Activated naive CD4-positive, alpha-beta T cell treated with anti-CD3 and anti-CD28 coated beads, Interleukin-2, amount 50 U/mL, for 16 hours (primary cell): ENCODE measurements around the gene PANX2.
"Not testable (repeated sequence)": the region's sequence is repeated elsewhere in the genome, so short reads cannot be mapped to it uniquely, and the experiment has no call there.

Experiments
- DNase-seq: peaks from one replicate; pipeline ENCODE4 v3.0.0-alpha.2; 2020

The PANX2 gene

DNA sequence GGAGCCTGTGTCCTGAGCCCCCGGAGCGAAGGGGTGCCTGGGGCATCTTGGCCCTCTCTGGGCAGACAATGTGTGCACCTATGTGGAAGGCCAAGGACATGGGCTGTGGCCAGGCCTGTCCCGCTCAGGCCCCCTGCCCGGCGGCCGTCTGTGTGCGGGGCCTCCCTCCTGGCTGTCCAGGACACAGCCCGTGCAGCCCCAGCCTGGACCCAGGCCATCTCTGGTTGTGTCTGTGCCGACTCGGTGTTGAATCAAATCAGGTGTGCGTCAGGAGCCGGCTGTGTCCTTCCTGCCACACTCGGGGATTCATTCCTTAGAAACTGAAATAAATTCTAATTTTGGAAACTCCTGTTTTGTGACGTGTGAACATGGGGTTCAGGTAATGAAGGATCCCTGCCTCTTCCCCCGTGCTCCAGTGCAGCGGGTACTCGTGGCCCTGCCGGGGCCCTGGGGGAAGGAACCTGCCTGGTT, 28.8 kb downstream of the PANX2 start:
- DNase-seq = no peak

DNA sequence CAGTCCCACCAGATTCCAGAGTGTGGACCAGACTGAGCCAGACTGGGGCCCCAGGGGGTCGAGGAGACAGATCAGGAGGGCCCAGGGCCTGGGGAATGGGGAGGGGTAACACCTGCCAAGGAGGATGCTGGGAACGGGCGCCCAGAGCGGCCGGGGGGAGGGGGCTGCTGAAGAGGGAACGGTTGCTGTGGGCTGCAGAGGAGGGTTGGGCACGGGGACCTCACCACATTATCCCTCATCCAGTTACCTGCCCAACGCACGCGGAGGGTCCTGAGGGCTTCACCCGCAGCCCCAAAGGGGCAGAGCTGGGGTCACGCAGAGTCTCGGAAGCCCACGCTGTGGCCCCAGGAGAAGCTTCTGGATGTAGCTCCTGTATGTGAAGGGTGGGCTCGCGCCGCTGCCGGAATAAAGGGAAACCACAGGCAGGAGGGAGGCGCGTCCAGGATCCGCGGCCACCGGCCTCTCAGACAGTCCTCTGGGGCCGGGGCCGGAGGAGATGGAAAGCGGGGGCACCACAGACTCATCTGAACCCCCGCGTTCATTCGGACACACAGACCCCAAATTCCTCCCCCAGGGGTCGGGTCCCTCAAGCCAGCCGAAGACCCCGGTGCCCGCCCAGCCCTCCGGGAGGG, 29.4 kb downstream of the PANX2 start:
- DNase-seq = no peak

DNA sequence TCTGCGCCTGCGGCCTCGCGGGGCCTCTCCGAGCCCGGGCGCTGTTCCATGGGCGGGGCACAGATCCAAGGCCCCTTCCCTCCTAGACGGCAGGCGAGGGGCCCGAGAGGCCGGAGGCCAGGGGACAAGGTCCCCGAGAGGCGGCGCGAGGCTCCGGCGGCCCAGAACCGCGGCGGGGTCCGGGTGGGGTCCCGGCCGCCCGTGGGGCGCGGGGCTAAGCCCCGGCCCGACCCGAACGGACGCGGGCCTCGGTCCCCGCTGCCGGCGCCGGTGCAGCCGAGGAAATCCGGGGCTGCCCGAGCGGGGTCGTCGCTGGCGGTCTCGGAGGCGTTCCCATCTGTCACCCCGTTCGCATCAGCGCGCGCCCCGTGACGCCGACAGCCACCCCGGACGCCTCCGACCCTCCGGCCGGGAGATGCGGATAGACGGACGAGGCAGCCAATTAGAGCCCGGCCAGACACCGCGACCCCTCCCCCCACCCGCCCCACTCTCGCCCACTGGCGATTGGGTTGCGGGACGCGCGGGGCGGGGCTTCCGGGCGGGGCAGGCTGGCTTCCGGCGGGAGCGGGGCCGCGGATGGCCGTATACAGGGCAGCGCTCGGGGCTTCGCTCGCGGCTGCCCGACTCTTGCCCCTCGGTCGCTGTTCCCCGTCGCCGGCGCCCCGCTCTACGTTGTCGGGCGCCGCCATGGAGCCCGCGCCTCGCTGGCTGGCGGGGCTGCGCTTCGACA, 30.1 kb downstream of the PANX2 start, which contains the start of gene SELENOO:
TSS of gene SELENOO (plus strand) at position 551 of the 730 bp plus-strand sequence. CDS start at position 577, 26 bp downstream.
- peak; percentile 93 for DNase-seq

DNA sequence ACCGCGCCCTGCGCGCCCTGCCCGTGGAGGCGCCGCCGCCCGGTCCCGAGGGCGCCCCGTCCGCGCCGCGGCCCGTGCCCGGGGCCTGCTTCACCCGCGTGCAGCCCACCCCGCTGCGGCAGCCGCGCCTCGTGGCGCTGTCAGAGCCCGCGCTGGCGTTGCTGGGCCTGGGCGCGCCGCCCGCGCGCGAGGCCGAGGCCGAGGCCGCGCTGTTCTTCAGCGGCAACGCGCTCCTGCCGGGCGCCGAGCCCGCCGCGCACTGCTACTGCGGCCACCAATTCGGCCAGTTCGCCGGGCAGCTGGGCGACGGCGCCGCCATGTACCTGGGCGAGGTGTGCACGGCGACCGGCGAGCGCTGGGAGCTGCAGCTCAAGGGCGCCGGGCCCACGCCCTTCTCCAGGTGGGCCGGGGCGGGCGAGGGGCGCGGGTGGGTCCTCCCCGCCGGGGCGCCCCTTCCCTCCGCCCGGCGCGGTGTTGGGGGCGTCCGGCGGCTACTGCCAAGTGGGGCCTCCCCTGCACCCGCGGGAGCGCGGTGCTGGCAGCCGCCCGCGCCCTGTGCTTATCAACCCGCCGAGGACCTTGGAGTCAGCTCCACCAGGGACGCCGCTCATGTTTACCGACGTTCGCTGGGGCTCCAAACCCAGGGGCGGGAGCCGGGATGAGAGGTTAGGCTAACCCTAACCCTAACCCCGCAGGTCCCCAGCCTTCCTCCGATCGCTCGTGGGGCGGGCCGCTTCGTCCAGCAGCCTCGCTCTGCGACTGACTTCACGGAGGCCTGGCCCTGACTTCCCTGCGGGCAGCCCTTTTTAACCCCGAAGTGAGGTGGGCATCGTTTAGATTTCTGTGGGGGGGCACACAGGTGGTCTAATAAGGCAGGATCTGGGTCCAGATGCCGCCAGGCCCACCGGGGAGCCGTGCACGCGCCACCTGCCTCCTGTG, 30.9 kb downstream of the PANX2 start:
- no peak for DNase-seq

DNA sequence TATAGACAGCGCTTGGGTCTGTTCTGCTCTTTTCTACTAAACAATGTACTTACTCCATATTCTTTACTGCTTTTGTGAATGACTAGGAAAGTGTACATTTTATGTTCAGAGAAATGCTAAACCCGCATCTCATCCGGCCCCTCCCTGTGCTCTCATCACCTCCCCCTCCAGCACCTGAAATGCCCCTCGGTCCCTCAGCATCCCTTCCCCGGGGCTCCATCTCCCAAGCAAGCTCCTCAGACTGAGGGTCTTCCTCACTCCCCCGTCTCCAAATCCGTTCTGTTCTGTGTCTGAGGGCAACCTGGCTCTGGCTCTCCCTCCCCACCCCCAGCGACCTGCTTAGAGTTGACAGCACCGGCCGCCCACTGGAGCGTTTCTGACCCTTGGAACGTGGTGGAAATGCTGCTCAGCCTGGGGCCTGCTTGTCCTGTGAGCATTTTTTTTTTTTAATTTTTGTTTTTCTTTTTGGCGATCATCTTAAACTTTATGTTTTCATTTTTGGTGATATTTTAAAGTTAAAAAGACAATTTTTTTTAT, 31.7 kb downstream of the PANX2 start:
- DNase-seq = no peak

DNA sequence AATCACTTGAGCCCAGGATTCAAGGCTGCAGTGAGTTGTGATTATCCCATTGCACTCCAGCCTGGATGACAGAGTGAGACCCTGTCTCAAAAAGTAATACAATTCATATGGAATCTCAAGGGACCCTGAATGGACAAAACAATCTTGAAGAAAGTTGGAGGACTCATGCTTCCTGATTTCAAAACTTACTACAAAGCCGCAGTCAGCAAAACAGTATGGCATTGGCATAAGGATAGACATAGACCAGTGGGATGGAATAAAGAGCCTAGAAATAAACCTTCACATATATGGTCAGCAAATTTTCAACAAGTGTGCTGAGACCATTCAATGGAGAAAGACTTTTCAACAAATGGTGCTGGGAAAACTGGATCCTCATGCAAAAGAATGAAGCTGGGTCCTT, 32.8 kb downstream of the PANX2 start:
- no peak for DNase-seq

DNA sequence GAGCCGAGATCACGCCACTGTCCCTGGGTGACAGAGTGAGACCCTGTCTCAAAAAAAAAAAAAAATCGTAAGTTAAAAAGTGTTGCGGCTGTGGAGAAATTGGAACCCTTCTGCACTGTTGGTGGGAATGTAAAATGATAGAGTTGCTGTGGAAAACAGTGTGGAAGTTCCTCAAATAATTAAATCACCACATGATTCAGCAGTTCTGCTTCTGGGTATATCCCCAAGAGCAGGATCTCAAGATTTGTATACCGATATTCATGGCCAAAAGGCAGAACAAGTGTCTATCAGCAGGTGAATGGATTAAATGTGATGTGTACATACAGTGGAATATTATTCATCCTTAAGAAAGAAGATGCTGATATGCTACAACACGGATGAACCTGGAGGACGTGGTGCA, 34.0 kb downstream of the PANX2 start:
- DNase-seq = no peak

DNA sequence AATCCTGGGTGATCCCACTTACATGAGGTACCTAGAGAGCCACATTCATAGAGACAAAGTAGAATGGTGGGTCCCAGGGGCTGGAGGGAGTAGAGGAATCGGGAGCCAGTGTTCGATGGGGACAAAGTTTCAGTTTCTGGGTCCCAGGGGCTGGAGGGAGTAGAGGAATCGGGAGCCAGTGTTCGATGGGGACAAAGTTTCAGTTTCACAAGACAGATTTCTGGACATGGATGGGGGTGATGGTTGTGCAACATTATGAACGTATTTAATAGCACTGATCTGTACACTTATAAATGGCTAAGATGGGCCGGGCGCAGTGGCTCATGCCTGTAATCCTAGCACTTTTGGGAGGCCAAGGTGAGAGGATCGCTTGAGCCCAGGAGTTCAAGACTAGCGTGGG, 34.5 kb downstream of the PANX2 start:
- DNase-seq = not testable (repeated sequence)

DNA sequence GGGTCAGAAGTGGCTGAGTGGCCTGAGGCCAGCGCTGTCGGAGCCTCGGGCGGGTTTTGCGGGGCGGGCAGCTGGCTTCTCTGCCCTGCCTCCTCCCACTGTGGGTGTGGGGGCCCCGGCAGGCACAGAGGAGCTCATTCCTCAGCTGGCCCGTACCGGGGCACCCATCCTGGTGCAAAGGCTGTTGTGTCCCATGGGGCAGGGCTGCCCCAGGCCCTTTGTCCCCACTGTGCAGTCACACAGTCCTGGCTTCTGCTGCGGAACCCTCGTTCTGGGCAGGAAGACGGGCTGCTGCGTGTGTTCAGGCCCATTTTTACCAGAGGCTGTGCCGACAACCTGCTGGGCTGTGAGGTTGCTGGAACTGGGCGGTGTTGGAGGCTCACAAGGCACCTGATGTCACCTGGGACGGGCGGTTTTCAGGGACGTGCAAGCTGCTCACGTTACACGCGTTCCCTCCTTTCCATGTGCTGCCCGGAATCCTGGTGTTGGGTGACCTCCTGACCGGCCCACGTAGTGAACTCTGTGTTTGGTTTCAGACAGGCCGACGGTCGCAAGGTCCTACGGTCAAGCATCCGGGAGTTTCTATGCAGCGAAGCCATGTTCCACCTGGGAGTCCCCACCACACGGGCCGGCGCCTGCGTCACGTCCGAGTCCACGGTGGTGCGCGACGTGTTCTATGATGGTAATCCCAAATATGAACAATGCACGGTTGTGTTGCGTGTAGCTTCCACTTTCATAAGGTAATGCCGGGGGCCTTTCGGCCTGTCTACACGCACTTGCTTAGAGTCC, 35.4 kb downstream of the PANX2 start:
- no peak for DNase-seq

DNA sequence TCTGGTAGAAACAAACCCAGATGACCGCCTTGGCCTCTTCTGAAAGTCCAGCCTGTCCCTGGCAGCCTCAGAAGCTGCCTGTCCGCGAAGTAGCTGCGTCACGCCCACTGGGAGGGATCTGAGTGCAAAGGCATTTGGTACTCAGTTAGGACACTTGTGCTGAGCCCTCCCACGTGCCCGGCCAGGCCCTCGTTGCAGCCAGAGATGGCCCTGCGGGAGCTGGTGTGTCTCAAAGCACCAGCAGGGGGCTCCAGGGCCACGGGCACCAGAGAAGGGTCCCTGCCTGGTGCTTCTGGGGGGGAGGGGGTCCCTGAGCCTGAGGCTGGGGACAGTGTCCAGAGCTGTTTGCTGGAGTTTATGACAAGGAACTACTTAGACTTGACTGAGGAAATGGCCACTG, 36.1 kb downstream of the PANX2 start:
- DNase-seq = no peak

DNA sequence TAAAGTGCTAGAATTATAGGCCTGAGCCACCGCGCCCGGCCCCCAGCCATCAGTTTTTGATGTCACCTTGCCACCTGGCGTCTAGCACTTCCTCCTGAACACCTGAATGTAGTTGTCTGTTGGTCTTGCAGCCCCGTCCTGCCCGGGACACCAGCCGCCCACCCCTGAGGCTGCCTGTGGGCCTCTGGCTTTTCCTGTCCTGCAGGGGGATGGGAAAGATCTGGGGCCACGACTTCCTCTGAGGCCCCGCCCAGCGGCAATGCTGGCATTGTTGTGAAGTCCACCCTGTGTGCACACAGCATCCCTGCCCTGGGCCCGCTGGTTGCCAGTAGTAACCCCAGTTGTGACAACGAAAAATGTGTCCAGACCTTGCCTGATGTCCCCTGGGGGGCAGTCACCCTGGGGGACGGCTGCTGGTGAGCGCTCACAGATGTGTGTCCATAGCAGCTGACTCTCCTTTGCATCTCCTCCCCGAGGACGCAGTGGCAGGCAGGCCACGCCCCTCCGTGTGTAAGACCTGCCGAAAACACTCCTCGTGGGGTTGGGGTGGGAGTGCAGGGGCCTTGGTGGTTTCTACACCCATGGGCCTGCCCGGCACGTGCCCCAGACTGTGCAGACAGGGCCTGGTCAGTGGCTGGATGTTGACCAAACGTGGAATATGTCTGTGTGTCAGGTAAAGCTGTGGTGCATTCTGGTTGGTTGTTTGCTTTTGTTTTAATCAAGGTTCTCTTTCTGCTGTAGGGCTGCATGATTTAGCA, 37.0 kb downstream of the PANX2 start:
- no peak for DNase-seq

DNA sequence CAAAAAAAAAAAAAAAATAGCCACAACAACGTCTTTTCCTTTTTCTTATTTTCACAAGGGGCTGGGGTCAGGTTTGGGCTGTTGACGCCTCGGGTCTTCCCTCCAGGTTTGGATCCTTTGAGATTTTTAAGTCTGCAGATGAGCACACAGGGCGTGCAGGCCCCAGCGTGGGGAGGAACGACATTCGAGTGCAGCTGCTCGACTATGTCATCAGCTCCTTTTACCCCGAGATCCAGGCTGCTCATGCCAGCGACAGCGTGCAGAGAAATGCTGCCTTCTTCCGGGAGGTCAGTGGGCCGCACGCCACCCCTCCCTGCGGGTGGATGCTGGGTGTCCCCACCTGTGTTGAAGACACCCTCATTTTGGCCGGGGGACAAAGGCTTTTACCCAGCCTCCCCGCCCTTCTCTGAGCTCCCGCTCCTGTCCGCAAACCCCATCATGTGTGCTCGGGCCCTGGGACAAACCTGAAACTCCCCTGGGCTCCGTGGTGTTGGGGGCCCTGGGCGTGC, 38.0 kb downstream of the PANX2 start:
- DNase-seq = no peak

DNA sequence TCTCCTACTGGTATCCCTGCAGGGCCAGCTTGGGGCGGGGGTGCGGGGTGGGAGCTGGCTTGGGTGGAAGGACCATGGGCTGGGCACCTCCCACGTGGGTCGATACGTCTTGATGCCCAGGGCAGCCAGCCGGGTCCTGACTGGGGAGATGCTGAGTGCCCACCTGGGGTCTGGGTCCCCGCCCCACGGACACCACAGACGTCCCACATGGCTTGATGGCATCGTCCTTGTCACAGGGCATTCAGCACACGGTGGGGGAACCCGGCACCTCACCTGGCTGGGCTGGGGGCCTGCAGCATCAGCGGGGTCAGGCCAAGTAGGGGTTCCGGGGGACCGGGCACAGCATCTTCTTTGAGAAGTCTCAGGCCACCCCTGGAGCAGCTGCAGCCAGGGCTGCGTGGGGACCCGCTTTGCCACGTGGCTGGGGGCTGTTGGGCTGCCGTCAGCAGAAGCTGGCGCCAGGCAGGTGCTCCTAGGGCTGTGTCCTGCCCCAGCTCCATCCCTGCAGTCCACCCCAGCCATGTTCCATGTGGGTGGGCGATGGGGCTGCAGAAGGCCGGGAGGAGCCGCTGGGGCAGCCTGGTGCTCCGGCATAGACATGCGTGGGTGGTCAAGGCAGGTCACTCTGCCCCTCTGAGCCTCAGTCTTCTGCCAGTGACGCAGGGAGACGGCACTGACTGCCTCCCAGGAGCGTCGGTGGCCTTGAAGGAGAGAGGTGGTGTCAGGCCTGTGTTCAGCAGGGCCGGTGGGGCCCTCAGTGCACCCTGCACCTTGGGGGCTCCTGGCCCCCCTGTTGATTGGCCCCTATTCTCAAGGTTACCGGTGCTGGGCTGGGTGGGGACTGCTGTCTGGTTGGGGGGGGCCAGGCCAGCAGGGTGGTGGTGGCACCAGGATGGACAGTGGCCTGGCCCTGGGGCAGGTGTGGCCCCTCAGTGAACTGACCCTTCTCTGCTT, 38.7 kb downstream of the PANX2 start:
- DNase-seq = no peak

DNA sequence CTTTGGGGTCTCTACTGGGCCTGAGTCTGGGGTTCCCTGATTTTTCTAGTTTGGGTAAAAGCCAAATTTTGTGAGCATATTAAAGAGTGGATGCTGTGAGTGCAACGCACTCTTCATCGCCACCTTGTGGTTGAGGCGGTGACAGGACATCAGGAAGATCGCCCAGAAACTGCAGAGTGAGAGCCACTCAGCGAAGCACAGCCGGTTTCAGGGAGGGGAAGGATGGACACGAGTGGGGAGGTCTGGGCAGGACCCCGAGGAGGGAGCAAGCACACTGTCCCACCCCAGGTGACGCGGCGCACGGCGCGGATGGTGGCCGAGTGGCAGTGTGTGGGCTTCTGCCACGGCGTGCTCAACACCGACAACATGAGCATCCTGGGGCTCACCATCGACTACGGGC, 39.4 kb downstream of the PANX2 start:
- peak; percentile 70 for DNase-seq

DNA sequence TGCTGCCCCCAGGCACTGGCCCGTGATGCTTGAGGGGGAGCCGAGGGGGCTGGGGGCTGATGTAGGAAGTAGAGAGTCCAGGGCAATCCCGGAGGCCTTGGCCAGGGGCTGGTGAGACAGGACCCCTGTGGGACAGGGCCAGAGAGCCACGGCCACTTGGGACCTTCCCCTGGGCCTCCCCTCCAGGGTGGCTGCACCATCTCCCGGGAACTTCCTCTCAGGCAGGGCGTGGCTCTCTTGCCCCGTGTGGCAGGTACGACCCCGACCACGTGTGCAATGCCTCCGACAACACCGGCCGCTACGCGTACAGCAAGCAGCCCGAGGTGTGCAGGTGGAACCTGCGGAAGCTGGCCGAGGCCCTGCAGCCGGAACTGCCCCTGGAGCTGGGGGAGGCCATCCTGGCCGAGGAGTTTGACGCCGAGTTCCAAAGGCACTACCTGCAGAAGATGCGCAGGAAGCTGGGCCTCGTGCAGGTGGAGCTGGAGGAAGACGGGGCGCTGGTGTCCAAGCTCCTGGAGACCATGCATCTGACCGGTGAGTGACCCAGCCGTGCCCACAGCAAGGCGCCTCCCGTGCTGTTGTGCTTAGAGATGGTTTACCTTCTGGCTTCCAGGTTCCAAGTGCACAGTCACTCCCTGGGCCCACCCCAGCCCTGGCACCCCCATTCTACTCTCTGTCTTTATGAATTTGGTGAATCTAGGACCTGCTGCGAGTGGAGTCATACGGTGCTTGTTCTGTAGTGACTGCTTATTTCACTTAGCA, 40.0 kb downstream of the PANX2 start:
- no peak for DNase-seq

DNA sequence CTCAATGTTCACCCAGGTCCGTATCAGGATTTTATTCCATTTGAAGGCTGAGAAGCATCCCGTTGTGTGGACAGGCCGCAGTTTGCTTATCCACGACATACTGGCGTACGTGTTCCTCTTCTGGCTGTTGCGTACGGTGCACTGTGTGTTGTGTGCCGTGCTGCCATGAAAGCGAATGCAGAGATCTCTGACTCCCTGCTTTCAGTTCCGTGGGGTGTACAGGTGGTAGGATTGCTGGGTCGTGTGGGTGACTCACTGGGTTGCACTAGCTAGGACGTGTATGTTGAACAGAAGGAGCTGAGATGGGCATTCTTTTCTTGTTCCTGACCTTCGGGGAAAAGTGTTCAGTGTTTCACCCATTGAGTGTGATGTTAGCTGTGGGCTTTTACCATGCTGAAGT, 40.6 kb downstream of the PANX2 start:
- DNase-seq = no peak

DNA sequence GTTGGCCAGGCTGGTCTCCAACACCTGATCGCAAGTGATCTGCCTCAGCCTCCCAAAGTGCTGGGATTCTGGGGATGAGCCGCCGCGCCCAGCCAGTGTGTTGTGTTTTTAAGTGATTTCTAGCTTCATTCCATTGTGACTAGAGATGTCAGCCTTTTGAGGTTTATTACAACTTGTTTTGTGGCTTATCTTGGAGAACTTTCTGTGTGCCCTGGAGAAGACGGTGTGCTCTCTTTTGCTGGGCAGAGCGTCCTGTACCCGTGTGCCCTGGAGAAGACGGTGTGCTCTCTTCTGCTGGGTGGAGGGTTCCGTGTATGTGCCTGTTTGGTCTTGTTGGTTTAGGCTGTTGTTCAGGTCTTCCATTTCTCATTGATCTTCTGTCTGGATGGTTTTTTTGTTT, 42.7 kb downstream of the PANX2 start:
- DNase-seq = no peak

DNA sequence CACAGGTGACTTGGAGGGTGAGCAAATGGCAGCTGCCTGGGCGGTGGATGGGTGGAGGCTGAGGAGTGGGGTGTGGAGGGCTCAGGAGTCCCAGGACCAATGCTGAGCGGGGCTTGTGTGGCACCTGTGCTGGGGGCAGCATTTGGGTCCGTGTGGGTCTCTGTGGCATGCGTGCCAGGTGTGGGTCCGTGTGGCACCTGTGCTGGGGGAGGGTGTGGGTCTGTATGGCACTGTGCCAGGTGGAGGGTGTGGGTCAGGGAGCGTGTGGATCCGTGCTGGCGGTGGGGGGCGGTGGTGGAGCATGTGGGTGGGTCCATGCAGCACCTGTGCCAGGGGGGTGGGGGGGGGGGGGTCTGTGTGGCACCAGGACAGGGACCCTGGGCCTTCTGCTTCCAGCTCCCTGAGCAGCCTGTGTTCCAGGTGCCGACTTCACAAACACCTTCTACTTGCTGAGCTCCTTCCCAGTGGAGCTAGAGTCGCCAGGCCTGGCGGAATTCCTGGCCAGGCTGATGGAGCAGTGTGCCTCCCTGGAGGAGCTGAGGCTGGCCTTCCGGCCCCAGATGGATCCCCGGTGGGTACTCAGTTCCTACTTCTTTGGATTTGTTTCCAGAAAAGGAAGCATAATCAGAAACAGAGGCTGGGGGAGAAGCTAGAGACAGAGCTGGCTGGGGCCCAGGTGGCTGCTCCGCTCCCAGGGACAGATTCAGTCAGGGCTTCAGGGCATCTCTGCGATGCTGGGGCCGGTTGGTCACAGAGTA, 44.9 kb downstream of the PANX2 start:
- no peak for DNase-seq
